HG03442 (cell line): Measurements from ENCODE around the gene GLS.

Experiments
- ATAC-seq: cut with Tn5 transposase; IDR thresholded peaks from one replicate; pipeline ENCODE4 v1.9.1; 2021; ENCODE audit warnings: mild to moderate bottlenecking, moderate library complexity; ENCODE audit not compliant: unreplicated experiment

GLS gene

DNA sequence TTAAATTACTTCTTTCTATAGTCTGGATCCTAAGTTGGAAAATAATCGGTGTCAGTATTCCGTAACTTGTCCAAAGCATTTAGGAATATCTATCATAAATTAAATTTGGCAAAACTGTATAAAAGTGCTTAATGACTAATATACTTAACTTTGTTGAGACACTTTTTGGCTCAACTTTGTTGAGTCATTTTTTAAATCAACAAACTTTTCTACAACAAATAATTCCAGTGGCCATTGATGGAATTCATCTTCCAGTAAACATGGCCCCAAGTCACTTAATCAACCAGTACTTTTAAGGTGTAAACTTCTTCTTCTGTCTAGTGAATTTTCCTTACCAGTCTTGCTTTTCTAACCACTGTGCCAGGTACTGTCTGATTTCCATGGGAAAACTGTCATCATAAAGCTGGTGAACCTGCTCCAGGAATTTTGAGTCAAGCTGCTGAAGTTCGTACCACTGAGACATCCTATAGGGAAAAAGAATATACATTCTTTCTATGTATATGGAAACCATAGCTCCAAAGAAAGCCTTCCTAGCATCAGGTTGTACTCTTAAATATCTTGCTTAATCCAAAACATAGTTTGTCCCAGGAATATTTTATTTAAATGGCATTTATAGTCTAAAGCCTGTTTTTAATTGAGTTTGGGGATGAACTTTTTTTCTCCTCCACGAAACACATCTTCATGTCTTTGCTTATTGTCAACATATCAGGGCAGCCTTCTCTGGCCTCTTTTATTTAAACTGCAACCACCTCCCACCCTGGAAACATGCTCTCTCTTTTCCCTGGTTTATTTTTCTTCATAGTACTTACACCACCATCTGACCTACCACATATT is 129.1 kb downstream of the GLS start:
- ATAC-seq: no peak

DNA sequence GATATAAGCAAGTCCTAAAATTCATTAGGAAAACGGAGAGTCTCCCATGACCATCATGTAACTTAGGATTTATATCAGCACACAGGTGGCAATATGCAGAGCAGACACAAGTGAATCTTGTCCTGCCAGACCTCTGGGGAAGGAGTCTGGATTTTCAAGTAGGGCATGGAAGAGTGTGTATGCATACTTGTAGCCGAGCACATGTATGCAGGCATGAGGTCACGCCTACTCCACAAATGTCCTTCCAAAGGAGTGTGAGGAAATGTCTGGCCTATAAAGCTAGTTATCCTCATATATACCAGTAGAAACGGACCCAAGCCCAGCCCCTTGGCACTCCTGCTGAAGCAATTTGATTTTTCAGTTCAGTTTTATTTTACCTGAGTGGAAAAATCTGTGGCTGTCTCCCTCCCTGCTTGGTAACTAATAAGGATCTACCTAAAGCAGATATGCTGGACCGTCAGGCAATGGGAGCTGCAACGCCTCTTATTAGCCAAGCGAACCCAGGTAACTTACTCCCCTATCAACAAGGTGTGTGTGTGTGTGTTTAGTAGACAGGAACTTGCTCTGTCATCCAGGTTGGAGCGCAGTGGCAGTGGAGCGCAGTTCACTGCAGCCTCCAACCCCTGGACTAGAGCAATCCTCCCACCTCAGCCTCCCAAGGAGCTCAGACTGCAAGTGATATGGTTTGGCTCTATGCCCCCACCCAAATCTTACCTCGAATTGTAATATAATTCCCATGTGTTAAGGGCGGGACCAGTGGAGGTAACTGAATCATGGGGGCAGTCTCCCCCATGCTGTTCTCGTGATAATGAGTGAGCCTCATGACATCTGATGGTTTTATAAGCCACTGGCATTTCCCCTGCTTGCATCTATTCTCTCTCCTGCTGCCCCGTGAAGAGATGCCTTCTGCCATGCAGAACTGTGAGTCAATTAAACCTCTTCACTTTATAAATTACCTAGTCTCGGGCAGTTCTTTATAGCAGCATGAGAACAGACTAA is 130.6 kb downstream of the GLS start:
- no peak for ATAC-seq

DNA sequence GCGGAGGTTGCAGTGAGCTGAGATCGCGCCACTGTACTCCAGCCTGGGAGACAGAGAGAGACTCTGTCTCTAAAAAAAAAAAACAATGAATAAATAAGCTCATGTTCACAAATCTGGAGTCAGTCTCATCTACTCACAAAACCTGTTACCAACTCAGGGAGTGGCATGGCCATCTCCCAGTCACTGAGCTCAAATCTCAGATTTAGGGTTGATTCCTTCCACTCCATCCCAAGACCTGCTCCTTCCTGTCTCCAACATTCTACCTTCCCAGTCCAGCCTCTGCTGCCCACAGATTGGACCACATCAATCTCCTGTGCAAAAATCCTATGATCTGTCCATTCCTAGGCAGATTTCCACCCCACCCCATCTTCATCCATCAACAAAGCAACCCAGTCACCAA is 131.7 kb downstream of the GLS start:
- ATAC-seq: no peak

DNA sequence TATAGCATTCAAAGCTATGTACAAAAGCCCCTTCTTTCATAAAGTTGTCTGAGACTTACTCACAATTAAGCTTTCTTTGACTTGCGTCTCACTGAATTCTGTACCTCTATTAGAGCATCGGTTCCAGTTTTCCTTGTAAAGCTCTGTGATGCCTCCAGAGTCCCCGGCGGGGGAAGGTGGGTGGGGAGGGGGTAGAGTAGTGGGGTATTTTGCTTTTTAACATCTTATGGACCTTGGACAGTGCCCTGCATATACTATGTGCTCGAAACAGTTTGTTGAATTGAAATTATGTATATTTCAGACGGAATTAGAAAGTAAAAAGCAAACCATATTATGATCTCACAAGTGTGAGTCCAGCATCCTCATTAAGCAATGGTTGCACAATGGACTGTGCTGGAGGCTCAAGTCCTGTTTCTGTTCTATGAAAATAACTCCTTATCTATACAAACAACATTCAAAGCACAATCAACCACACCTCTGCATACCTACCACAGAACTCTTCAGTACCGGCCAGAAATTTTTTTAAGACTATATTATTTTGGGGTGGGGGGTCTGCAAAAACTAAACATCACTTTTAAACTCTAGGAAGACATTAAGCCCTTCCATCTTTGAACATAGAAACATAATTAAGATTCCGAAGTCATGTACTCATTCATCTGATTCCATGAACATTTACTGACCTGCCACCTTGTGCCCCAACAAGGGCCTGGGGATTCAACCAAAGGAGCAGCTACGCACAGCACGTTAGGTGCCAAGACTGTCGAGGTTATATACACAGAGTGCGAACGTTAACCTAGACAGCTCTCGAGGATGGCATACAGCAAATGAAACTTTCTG is 132.4 kb downstream of the GLS start:
- ATAC-seq: peak; percentile 0

DNA sequence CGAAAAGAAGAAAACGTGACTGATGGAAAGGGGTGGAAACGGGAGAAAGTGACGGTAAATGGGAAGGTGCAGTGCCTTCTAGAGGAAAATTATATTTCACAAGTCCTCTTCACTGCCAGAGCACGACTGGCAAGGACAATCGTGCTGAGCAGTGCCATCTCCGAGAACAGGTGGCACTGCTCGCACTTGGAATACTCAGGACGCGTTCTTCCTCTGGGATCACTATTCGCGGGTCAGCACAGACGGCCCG is 133.0 kb downstream of the GLS start:
- no peak for ATAC-seq

DNA sequence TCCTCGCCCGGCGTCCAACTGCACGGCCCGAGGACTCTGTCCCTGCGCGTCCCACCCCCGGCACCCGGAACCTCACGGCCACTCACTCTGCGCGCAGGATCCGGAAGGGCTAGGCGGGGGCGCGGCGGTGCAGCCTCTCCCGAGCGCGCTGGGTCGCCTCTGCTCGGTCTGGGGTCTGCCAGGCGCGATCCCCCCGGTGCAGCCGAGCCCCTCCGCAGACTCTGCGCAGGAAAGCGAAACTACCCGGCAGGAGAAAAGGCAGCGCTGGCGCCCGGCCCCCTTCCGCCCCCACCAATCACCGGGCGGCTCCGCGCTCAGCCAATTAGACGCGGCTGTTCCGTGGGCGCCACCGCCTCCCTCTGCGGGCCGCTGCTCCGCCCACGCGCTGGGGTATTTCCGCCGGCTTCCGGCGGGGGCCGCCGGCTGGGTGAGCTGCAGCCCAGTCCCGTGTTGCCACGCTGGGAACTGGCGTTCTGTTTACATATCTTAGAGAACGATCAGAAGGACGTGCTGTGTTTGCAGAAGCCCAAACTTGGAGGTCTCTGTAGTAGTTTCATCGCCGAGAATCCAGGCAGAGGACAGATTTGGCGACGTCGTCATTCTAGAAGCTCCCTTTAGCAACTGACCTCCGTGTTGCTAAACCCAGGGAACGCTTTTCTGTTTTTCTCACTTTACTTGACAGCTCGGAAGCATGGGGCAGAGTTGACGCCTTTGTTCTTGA is 133.5 kb downstream of the GLS start, which contains the start of gene STAT1:
TSS of gene STAT1 (minus strand) at position 240 of the 721 bp plus-strand sequence. CDS start 4,168 bp downstream, outside the sequence.
- peak; percentile 79 for ATAC-seq

DNA sequence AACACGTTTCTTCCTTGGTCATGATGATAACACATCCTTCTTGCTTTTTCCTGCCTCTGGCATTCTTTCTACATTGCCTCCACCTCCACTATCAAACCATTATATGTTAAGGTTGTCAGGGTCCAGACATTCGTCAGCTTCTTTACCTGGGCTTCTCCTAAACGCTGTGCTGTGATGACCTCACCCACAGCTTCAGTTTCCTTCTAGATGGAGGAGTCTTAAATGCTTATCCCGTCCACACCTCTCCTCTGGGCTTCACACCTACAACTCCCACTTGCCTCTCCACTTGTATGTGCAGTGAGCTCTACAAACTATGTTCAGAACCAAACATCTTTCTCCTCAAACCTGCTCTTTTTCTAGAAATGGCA is 134.0 kb downstream of the GLS start:
- peak; percentile 8 for ATAC-seq
